PFSK-1 (cell line): ENCODE results near the gene SHCBP1L.

Source experiments
- FOXP2 ChIP-seq: optimal IDR thresholded peaks from 2 replicates; pipeline ENCODE3; 2011; ENCODE audit warnings: borderline replicate concordance, control low read depth, inconsistent platforms; ENCODE audit not compliant: insufficient read depth; ENCODE audit errors: extremely low read length, extremely low read depth
- POLR2AphosphoS5 ChIP-seq: IDR thresholded peaks from 2 replicates; pipeline ENCODE4 v1.6.1; 2012; ENCODE audit warnings: low read depth, mild to moderate bottlenecking, control low read depth, low read length, moderate library complexity
- SIN3A ChIP-seq: IDR thresholded peaks from 2 replicates; pipeline ENCODE4 v1.6.1; 2012; ENCODE audit warnings: mild to moderate bottlenecking, low read length, moderate library complexity, borderline replicate concordance; ENCODE audit not compliant: insufficient read depth
- TAF1 ChIP-seq: IDR thresholded peaks from 2 replicates; pipeline ENCODE4 v1.6.1; 2012; ENCODE audit warnings: low read length, control low read depth, borderline replicate concordance; ENCODE audit not compliant: insufficient read depth
- TF ChIP-seq, protein P1 (sequence below), 2 experiments: IDR thresholded peaks; 2 replicates each; pipeline versions ENCODE4 v1.6.1 to v1.8.0; 2011 to 2012; ENCODE audit warnings: low read depth in 2 of 2, low read length in 2 of 2, control low read depth in 1 of 2, inconsistent platforms in 1 of 2, mild to moderate bottlenecking in 1 of 2, moderate library complexity in 1 of 2; ENCODE audit not compliant: insufficient read depth in 1 of 2

The SHCBP1L gene

DNA sequence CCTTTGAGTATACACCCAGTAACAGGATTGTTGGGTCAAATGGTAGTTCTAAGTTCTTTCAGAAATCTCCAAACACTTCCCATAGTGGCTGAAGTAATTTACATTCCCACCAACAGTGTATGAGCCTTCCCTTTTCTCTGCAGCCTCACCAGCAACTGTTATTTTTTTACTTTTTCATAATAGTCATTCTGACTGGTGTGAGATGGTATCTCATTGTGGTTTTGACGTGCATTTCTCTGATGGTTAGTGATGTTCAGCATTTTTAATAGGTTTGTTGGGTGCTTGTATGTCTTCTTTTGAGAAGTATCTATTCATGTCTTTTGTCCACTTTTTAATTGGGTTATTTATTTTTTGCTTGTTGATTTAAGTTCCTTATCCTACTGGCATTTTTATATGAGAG, 43.9 kb upstream of the SHCBP1L start:
- TF ChIP-seq FOXP2 (no peak), POLR2AphosphoS5 (no peak), TAF1 (no peak), SIN3A (no peak)
- TF ChIP-seq, protein P1, sequence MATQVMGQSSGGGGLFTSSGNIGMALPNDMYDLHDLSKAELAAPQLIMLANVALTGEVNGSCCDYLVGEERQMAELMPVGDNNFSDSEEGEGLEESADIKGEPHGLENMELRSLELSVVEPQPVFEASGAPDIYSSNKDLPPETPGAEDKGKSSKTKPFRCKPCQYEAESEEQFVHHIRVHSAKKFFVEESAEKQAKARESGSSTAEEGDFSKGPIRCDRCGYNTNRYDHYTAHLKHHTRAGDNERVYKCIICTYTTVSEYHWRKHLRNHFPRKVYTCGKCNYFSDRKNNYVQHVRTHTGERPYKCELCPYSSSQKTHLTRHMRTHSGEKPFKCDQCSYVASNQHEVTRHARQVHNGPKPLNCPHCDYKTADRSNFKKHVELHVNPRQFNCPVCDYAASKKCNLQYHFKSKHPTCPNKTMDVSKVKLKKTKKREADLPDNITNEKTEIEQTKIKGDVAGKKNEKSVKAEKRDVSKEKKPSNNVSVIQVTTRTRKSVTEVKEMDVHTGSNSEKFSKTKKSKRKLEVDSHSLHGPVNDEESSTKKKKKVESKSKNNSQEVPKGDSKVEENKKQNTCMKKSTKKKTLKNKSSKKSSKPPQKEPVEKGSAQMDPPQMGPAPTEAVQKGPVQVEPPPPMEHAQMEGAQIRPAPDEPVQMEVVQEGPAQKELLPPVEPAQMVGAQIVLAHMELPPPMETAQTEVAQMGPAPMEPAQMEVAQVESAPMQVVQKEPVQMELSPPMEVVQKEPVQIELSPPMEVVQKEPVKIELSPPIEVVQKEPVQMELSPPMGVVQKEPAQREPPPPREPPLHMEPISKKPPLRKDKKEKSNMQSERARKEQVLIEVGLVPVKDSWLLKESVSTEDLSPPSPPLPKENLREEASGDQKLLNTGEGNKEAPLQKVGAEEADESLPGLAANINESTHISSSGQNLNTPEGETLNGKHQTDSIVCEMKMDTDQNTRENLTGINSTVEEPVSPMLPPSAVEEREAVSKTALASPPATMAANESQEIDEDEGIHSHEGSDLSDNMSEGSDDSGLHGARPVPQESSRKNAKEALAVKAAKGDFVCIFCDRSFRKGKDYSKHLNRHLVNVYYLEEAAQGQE (IDR thresholded peaks at IDR 0.05; ENCODE audit: insufficient read depth in 1 of 2, low read depth in 2 of 2, low read length in 2 of 2): no peak

GRCh38 chr1:182995894-182996293, 42.9 kb upstream of the SHCBP1L start:
- TF ChIP-seq TAF1 (no peak), POLR2AphosphoS5 (no peak), SIN3A (no peak), FOXP2 (no peak)
- TF ChIP-seq, protein P1 (IDR thresholded peaks at IDR 0.05; ENCODE audit: insufficient read depth in 1 of 2, low read depth in 2 of 2, low read length in 2 of 2): no peak

DNA sequence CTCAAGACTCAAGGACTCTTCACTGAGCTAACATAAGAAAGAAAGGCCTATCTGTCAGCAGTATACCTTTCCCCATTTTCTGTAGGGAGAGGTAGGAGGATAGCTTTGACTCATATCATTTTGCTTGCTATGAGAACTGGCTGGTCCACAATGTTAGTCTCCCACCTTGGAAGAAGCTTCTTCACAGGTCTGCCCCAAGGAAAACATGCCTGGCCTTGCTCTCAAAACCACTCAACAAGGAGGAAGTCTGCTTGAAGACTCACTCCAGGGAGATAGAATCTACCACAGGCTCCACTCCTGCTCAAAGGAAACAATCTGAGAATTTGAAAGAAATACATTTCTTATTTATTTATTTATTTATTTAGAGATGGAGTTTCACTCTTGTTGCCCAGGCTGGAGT, 40.8 kb upstream of the SHCBP1L start:
- TF ChIP-seq FOXP2 (no peak), POLR2AphosphoS5 (no peak), SIN3A (no peak), TAF1 (no peak)
- TF ChIP-seq, protein P1 (IDR thresholded peaks at IDR 0.05; ENCODE audit: insufficient read depth in 1 of 2, low read depth in 2 of 2, low read length in 2 of 2): no peak

GRCh38 chr1:182990413-182991144, 37.6 kb upstream of the SHCBP1L start:
- TF ChIP-seq TAF1 (no peak), SIN3A (no peak), POLR2AphosphoS5 (no peak), FOXP2 (no peak)
- TF ChIP-seq, protein P1 (IDR thresholded peaks at IDR 0.05; ENCODE audit: insufficient read depth in 1 of 2, low read depth in 2 of 2, low read length in 2 of 2): no peak

GRCh38 chr1:182985876-182986275, 32.9 kb upstream of the SHCBP1L start:
- TF ChIP-seq SIN3A: no peak
- TF ChIP-seq, protein P1 (IDR thresholded peaks at IDR 0.05; ENCODE audit: insufficient read depth in 1 of 2, low read depth in 2 of 2, low read length in 2 of 2): no peak
- no peak for TF ChIP-seq TAF1
- no peak for TF ChIP-seq FOXP2
- no peak for TF ChIP-seq POLR2AphosphoS5
